Measurements from ENCODE around the gene JARID2.
"Not testable (repeated sequence)": the region's sequence is repeated elsewhere in the genome, so short reads cannot be mapped to it uniquely, and the experiment has no call there.

The JARID2 gene

GRCh38 chr6:15533379-15534026 is 287.6 kb downstream of the JARID2 start:
- no peak for DNase-seq (ENCODE audit: low read depth in 1 of 2, low spot score in 1 of 2)

- DNase-seq (ENCODE audit: low read depth in 1 of 2, low spot score in 1 of 2): no peak
These were observed 289.1 kb downstream of the JARID2 start for GRCh38 chr6:15534974-15535373.

- no peak for DNase-seq (ENCODE audit: low read depth in 1 of 2, low spot score in 1 of 2)
These were observed 289.8 kb downstream of the JARID2 start for GRCh38 chr6:15535495-15536197.

GRCh38 chr6:15536198-15536955 is 290.5 kb downstream of the JARID2 start:
- no peak for DNase-seq (ENCODE audit: low read depth in 1 of 2, low spot score in 1 of 2)

GRCh38 chr6:15538106-15538505 is 292.2 kb downstream of the JARID2 start:
- no peak for DNase-seq (ENCODE audit: low read depth in 1 of 2, low spot score in 1 of 2)

- no peak for DNase-seq (ENCODE audit: low read depth in 1 of 2, low spot score in 1 of 2)
These were observed 293.1 kb downstream of the JARID2 start for GRCh38 chr6:15538766-15539495.

GRCh38 chr6:15539722-15540270 is 293.9 kb downstream of the JARID2 start:
- DNase-seq (ENCODE audit: low read depth in 1 of 2, low spot score in 1 of 2): no peak

GRCh38 chr6:15543332-15543917 is 297.6 kb downstream of the JARID2 start:
- not testable (repeated sequence) for DNase-seq (ENCODE audit: low read depth in 1 of 2, low spot score in 1 of 2)

- DNase-seq (ENCODE audit: low read depth in 1 of 2, low spot score in 1 of 2): no peak
These were observed 298.5 kb downstream of the JARID2 start for GRCh38 chr6:15544321-15544900.

GRCh38 chr6:15546591-15546990 is 300.7 kb downstream of the JARID2 start:
- DNase-seq (ENCODE audit: low read depth in 1 of 2, low spot score in 1 of 2): no peak

- no peak for DNase-seq (ENCODE audit: low read depth in 1 of 2, low spot score in 1 of 2)
These were observed 301.5 kb downstream of the JARID2 start for GRCh38 chr6:15547400-15547799.

GRCh38 chr6:15549371-15549770 is 303.5 kb downstream of the JARID2 start:
- DNase-seq (ENCODE audit: low read depth in 1 of 2, low spot score in 1 of 2): no peak

- DNase-seq (ENCODE audit: low read depth in 1 of 2, low spot score in 1 of 2): no peak
These were observed 304.8 kb downstream of the JARID2 start for GRCh38 chr6:15550546-15551123.

- no peak for DNase-seq (ENCODE audit: low read depth in 1 of 2, low spot score in 1 of 2)
These were observed 305.4 kb downstream of the JARID2 start for GRCh38 chr6:15551262-15551661.

GRCh38 chr6:15551798-15552197 is 305.9 kb downstream of the JARID2 start:
- DNase-seq (ENCODE audit: low read depth in 1 of 2, low spot score in 1 of 2): no peak

- DNase-seq (ENCODE audit: low read depth in 1 of 2, low spot score in 1 of 2): no peak
These were observed 307.2 kb downstream of the JARID2 start for GRCh38 chr6:15553031-15553430.

- DNase-seq (ENCODE audit: low read depth in 1 of 2, low spot score in 1 of 2): no peak
These were observed 307.9 kb downstream of the JARID2 start for GRCh38 chr6:15553736-15554294.

GRCh38 chr6:15554728-15555100 is 308.8 kb downstream of the JARID2 start:
- no peak for DNase-seq (ENCODE audit: low read depth in 1 of 2, low spot score in 1 of 2)

- no peak for DNase-seq (ENCODE audit: low read depth in 1 of 2, low spot score in 1 of 2)
These were observed 309.5 kb downstream of the JARID2 start for GRCh38 chr6:15555101-15556038.
